ENCODE data around the gene HSPG2. TPM values are rescaled to one million over a fixed set of nuclear protein-coding genes. Genes with fewer than 3 reads are reported as not detected.
A peak's percentile ranks its signal among the peaks of the same experiment; 100 is the strongest.

HSPG2 gene
- total and polyA plus RNA-seq, 2 of the 13 experiments (the other 11 are each of a cell fraction or from before 2014, with no cell fraction given), result 9.1 to 13.1 TPM

GRCh38 chr1:21937372-21938121 is 437 bp upstream of the HSPG2 start (continued):
- TF ChIP-seq, protein P1, sequence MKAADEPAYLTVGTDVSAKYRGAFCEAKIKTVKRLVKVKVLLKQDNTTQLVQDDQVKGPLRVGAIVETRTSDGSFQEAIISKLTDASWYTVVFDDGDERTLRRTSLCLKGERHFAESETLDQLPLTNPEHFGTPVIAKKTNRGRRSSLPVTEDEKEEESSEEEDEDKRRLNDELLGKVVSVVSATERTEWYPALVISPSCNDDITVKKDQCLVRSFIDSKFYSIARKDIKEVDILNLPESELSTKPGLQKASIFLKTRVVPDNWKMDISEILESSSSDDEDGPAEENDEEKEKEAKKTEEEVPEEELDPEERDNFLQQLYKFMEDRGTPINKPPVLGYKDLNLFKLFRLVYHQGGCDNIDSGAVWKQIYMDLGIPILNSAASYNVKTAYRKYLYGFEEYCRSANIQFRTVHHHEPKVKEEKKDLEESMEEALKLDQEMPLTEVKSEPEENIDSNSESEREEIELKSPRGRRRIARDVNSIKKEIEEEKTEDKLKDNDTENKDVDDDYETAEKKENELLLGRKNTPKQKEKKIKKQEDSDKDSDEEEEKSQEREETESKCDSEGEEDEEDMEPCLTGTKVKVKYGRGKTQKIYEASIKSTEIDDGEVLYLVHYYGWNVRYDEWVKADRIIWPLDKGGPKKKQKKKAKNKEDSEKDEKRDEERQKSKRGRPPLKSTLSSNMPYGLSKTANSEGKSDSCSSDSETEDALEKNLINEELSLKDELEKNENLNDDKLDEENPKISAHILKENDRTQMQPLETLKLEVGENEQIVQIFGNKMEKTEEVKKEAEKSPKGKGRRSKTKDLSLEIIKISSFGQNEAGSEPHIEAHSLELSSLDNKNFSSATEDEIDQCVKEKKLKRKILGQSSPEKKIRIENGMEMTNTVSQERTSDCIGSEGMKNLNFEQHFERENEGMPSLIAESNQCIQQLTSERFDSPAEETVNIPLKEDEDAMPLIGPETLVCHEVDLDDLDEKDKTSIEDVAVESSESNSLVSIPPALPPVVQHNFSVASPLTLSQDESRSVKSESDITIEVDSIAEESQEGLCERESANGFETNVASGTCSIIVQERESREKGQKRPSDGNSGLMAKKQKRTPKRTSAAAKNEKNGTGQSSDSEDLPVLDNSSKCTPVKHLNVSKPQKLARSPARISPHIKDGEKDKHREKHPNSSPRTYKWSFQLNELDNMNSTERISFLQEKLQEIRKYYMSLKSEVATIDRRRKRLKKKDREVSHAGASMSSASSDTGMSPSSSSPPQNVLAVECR (CRISPR knock-in tag; IDR thresholded peaks at IDR 0.05; ENCODE audit: borderline replicate concordance), result no peak
- TF ChIP-seq HNF1A (IDR thresholded peaks at IDR 0.05; ENCODE audit: low read depth) (no peak), HNF1A (CRISPR knock-in tag; IDR thresholded peaks at IDR 0.05; ENCODE audit: borderline replicate concordance) (peak; percentile 29; the same call in 1 of the 2 replicates), TCF7L2 (IDR thresholded peaks at IDR 0.05; ENCODE audit: low read depth, low read length) (no peak), RFXANK (CRISPR knock-in tag; IDR thresholded peaks at IDR 0.05) (no peak), ZNF232 (CRISPR knock-in tag; IDR thresholded peaks at IDR 0.05; ENCODE audit: borderline replicate concordance) (no peak), PHF8 (CRISPR knock-in tag; IDR thresholded peaks at IDR 0.05) (0 out of 2 replicates have a peak, but pooled peaks have one; percentile 23), ZBTB8A (CRISPR knock-in tag; IDR thresholded peaks at IDR 0.05; ENCODE audit: borderline replicate concordance, low read depth) (no peak), GATAD2A (CRISPR knock-in tag; IDR thresholded peaks at IDR 0.05) (no peak), ZNF83 (CRISPR knock-in tag; IDR thresholded peaks at IDR 0.05; ENCODE audit: borderline replicate concordance) (no peak), SIX4 (CRISPR knock-in tag; IDR thresholded peaks at IDR 0.05) (no peak), CBFB (CRISPR knock-in tag; IDR thresholded peaks at IDR 0.05) (no peak), NFRKB (IDR thresholded peaks at IDR 0.05) (no peak), ZNF572 (CRISPR knock-in tag; IDR thresholded peaks at IDR 0.05) (no peak), ZNF709 (CRISPR knock-in tag; IDR thresholded peaks at IDR 0.05) (no peak), KLF6 (CRISPR knock-in tag; IDR thresholded peaks at IDR 0.05) (no peak)
- TF ChIP-seq, protein P2, sequence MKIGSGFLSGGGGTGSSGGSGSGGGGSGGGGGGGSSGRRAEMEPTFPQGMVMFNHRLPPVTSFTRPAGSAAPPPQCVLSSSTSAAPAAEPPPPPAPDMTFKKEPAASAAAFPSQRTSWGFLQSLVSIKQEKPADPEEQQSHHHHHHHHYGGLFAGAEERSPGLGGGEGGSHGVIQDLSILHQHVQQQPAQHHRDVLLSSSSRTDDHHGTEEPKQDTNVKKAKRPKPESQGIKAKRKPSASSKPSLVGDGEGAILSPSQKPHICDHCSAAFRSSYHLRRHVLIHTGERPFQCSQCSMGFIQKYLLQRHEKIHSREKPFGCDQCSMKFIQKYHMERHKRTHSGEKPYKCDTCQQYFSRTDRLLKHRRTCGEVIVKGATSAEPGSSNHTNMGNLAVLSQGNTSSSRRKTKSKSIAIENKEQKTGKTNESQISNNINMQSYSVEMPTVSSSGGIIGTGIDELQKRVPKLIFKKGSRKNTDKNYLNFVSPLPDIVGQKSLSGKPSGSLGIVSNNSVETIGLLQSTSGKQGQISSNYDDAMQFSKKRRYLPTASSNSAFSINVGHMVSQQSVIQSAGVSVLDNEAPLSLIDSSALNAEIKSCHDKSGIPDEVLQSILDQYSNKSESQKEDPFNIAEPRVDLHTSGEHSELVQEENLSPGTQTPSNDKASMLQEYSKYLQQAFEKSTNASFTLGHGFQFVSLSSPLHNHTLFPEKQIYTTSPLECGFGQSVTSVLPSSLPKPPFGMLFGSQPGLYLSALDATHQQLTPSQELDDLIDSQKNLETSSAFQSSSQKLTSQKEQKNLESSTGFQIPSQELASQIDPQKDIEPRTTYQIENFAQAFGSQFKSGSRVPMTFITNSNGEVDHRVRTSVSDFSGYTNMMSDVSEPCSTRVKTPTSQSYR (CRISPR knock-in tag; IDR thresholded peaks at IDR 0.05; ENCODE audit: borderline replicate concordance), result no peak
- TF ChIP-seq, protein P3, sequence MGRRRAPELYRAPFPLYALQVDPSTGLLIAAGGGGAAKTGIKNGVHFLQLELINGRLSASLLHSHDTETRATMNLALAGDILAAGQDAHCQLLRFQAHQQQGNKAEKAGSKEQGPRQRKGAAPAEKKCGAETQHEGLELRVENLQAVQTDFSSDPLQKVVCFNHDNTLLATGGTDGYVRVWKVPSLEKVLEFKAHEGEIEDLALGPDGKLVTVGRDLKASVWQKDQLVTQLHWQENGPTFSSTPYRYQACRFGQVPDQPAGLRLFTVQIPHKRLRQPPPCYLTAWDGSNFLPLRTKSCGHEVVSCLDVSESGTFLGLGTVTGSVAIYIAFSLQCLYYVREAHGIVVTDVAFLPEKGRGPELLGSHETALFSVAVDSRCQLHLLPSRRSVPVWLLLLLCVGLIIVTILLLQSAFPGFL (CRISPR knock-in tag; IDR thresholded peaks at IDR 0.05), result no peak
